ENCODE measurements around the gene FAM168B.
A peak's percentile ranks its signal among the peaks of the same experiment; 100 is the strongest.
"Not testable (repeated sequence)": the region's sequence is repeated elsewhere in the genome, so short reads cannot be mapped to it uniquely, and the experiment has no call there.

FAM168B gene, protein sequence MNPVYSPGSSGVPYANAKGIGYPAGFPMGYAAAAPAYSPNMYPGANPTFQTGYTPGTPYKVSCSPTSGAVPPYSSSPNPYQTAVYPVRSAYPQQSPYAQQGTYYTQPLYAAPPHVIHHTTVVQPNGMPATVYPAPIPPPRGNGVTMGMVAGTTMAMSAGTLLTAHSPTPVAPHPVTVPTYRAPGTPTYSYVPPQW

DNA sequence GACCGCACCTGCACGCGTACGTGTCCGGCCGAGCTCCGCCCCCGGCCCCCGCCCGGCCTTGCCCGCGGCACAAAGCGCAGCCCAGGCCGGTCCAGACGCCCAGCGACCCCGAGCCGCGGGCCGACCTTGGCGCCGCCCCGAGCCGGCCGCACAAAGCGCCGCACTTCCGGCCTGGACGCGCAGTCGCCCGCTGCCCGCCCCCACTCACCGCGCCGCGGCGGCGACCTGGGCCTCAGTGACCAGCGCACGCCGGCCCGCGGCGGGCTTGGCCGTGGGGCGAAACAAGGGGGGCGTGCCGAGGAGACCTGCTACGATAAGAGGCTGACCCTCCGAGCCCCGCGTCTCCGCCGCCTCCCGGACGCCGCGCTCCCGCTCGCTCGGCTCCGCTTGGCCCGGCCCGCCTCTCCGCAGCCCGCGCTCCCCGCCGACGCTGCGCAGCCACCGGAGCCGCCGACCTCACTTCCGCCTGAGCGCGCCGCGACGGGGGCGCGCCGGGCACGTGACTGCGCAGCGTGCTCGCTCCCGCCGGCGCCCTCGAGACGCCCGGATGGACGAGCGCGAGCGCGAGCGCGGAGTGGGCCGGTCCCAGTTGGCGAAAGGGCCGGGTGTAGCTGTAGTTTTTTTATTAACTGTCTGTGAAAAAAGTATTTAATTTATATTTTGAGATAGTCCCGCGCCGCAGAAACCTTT lies at the start of gene FAM168B:
TSS of gene FAM168B (minus strand) at position 455 of the 690 bp plus-strand sequence. CDS start 10,814 bp downstream, outside the sequence.
- peak; percentile 5 for DNase-seq

DNA sequence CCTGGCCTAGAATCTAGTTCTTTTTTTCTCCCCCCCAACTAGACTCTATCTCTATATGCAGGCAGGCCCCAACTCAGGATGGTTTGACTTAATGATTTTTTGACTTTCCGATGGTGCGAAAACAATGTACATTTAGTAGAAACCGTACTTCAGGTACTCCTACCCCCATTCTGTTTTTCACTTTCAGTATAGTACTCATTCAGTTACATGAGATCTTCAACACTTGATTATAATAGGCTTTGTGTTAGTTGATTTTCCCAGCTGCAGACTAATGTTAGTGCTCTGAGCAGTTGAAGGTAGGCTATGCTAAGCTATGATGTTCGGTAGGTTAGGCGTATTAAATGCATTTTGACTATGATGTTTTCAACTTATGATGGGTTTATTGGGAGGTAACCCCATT lies 49.6 kb upstream of the FAM168B start:
- DNase-seq, result no peak

DNA sequence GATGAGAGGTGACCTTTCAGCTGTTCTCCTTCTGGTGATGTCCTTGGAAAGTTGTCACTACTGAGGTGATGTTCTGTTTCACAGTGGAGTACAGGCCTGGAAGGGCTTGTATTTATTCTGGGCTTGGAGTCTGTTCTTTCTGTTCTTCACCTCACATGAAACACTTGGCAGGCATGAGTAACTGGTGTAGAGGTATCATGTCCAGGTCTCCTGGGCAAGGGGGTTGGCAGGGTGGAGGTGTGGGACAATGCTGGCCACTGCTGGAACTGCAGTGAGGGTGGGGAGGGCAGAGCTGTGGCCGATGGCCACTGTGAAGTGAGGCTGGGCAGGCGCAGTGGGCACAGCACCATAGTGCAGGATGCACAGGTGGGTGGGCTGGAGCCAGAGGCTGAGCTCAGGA lies 47.3 kb upstream of the FAM168B start:
- DNase-seq, result no peak

DNA sequence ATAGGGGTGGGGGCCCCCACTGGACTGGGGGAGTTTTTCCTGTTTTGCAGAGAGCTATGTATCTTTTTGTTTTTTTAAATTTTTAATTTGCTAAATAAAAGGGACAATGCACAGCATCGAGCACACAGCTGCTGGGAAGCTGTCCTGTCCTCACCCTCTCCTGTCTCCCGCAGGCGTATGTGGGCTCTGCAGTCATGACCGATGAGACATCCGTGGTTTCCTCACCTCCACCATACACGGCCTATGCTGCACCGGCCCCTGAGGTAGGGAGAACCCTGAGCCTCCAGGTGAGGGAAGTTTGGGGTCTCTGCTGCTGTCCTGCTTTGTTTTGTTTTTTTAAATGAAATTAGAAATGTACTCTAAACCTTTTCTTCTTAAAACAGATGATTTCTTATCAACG lies 39.5 kb upstream of the FAM168B start:
- DNase-seq, result no peak

DNA sequence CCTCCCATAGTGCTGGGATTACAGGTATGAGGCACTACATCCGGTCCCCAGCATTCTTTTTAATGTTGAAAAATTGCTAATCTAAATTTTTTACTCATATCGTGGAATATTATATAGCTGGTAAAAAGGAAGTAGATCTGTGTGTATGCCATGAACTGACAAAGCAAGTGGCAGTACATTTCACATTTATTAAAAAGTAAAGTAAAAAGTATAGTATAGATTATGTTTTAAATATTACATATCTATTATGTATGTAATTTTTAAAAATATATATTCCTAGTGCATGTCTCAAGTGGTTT lies 37.0 kb upstream of the FAM168B start:
- no peak for DNase-seq

DNA sequence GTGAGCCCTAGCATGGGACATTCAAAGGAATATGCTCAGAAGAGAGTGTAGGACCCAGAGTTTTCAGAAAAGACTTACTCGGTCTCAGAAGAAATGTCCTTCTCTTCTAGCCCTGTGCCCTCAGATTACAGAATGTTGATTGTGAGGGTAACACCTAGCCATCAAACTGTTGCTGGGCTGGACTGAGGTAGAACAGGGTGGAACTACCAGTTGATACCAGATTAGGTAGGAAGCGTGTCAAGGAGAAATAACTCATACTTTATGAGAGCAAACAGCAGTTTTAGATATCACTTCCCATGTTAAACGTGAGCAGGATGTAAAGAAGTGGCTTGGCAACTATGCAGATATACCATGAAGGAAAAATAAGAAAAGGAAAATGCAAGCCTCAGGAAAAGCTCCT lies 34.7 kb upstream of the FAM168B start:
- DNase-seq, result no peak

DNA sequence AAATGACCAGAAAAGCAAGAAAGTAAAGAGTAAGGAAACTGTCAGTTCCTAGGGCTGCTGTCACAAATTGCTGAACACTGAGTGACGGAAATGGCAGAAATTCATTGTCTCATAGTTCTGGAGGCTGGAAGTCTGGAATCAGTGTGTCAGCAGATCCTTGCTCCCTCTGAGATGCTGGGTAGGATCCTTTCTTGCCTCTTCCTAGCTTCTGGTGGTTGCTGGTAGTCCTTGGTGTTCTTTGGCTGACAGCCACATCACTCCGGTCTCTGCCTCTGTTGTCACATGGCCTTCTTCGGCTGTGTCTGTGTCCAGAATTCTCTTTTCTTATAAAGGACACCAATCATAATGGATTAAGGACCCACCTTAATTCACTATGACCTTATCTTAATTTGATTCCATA lies 33.8 kb upstream of the FAM168B start:
- no peak for DNase-seq

DNA sequence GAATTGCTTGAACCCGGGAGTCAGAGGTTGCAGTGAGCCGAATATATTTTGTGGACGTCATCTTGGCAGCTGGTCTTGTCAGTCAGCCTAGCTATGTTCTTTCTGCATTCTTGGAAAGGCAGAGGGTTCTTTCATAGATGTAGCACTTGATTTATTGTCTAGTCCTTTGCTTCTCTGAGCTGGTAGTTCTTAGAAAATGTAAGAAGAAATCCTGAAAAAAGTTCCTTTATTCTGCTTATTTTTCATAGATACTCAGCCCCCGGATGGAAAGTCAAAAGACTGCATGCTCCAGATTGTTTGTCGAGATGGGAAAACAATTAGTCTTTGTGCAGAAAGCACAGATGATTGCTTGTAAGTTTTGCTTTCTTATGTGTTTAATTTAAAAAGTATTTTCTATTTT lies 33.2 kb upstream of the FAM168B start:
- DNase-seq, result no peak

DNA sequence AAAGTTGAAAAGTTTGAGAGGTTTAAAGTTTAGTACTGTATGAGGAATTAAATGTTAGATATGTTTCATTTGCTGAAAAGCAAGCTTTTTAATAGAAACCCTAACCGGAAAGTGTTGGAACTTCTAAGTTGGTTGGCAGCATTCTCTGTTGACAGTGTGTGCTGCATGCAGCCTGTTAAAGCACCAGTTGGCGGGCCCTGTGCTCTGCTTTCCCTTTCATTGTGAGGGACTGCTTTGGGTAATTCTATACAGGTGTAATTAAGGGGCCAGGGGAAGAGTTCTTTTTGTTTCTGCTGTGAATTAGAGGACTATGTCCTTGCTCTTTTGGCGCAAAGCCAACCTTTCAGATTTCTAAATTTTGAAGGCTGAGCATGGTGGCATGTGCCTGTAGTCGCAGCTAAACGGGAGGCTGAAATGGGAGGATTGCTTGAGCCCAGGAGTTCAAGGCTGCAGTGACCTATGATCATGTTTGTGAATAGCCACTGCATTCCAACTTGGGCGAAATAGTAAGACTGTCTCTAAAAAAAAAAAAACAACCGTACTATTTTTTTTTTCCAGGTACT lies 32.0 kb upstream of the FAM168B start:
- DNase-seq, result no peak

DNA sequence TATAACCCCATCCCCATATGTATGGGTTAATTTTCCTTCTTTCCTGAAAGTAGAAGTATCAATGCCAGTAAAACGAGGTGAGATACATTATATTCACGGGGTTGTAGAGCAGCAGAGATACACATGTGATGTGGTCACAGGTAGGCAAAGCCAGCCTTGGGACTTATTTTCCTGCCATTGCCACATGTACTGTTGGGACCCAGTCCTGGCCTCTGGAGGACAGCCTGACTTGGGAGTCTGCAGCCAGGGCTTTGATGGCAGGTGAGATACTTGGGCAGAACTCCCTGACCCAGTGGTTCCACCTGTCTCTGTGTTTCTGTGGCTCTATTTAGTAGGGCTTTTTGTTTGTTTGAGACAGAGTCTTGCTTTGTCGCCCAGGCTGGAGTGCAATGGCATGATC lies 29.9 kb upstream of the FAM168B start:
- no peak for DNase-seq

DNA sequence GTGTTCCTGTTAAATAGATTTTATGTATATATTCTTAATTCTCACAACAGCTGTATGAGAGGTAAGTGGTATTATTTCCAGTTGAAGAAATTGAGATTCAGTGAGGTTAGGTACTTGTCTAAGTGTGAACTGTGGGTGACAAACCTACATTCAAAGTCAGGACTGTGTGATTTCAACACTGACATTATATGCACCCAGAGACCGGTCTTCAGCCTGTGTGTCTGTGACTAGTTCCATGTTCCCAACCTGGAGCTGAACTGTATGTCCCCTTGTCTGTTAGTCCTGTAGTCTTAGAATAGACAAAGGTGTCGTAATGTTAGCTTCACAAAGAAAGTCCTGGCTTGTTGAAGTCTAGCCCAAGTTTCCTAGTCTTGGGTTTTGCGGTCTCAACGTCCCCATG lies 29.2 kb upstream of the FAM168B start:
- DNase-seq, result no peak

DNA sequence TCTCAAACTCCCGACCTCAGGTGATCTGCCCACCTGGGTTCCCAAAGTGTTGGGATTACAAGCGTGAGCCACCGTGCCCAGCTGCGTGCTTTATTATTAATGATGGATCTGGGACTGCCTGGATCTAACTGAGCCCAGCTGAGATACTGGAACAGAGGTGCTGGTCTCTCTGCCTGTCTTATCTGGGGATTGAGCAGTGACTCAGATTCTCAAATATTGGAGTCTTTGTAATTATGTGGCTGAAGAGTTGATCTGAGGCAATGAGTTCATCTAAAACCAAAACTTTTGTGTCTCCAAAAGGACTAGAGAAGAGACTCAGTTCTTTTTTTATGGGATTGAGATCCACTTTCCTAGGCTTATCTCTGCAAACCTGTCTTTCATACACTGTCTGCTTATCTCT lies 28.2 kb upstream of the FAM168B start:
- DNase-seq, result no peak

DNA sequence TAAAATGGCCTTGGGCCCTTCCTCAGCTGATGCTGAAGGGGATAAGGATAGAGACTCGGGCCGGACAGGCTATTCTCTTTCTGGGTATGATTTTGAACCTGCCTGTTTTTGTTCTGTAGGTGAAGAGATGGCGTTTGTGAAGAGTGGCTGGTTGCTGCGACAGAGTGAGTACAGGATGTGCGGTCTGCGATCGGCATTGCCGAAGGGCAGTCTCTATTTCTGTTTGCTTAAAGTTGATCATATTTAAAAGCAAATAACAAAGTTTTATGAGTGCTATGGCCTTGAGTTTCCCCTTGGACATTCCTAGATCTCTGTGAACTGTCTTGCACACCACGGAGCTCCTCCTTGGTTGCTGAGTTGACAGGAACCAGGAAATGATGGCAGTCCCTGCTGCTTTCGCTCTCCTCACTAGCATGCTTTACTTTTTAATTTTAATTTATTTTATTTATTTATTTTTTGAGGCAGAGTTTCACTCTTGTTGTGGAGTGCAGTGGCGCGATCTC lies 27.6 kb upstream of the FAM168B start:
- DNase-seq, result no peak

DNA sequence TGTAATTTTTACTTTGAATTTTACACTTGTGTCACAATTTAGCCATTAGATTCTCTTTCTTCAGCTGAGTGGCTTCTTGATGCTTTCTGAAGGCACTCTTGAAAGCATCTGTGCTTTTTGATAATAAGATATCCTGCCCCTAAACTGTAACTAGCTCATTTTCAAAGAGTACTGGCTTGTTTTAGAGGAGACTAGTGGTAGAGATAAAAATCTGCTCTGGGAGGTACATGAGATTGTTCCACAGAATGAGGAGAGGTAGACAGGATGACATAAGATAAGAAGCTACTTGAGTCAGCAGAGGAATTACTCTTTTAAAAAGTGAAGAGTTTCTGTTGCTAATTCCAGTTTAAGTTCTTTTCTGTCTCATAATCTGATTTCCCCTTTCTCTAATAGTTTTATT lies 22.5 kb upstream of the FAM168B start:
- no peak for DNase-seq

DNA sequence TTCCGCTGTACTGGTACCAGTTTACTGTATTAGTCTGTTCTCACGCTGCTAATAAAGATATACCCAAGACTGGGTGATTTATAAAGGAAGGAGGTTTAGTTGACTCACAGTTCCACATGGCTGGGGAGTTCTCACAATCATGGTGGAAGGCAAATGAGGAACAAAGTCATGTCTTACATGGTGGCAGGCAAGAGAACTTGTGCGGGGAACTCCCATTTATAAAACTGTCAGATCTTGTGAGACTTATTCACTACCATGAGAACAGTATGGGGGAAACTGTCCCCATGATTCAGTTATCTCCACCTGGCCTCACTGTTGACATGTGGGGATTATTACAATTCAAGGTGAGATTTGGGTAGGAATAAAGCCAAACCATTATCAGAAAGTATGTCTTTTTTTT lies 21.7 kb upstream of the FAM168B start:
- DNase-seq, result not testable (repeated sequence)

DNA sequence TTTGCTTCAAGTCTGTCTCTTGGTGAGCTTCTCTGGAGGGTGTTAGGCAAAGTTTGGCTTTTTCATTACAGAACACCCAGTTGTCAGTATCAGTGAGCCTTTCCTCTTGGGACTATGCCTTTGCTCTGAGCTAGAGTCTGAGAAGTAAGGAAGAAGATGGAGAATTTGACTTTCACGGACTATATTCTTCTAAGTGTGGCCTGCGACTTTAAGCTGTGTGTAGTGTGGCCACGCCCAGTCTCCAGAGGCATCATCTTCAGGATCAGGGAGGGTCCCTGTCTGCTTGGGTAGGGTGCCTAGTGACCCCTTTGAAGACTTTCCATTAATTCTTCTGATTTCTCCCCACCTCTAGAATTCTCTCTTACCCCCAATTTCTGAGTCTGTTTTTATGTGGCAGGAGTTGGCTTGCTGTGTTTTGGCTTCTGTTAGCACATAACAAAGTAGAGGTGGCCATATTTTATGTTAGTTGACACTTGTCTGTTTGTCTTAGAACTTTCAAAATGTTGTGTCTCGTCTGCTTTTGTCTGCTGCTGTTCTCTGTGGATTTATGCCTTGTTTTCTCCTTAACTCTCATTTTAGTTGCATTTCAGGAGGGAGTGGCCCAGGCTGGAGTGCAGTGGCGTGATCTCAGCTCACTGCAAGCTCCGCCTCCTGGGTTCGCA lies 20.4 kb upstream of the FAM168B start:
- no peak for DNase-seq

DNA sequence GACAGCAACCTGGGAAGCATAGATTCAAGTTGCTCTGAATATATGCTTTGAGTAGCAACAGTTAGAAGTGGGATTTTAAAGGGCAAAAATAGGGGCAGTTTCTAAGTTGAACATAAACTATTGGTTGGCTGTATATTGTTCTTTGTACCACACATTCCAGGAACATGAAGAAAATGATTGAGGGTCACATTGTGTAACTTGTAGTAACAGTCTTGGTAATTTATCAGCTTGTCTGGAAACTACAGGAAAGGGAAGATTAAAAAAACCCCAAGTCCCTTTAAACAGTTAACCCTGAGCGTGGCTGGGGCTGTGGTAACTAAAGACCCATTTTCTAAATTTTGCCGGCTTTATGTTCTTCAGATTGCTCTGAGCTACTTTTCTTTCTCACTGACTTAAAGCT lies 19.3 kb upstream of the FAM168B start:
- DNase-seq, result no peak

DNA sequence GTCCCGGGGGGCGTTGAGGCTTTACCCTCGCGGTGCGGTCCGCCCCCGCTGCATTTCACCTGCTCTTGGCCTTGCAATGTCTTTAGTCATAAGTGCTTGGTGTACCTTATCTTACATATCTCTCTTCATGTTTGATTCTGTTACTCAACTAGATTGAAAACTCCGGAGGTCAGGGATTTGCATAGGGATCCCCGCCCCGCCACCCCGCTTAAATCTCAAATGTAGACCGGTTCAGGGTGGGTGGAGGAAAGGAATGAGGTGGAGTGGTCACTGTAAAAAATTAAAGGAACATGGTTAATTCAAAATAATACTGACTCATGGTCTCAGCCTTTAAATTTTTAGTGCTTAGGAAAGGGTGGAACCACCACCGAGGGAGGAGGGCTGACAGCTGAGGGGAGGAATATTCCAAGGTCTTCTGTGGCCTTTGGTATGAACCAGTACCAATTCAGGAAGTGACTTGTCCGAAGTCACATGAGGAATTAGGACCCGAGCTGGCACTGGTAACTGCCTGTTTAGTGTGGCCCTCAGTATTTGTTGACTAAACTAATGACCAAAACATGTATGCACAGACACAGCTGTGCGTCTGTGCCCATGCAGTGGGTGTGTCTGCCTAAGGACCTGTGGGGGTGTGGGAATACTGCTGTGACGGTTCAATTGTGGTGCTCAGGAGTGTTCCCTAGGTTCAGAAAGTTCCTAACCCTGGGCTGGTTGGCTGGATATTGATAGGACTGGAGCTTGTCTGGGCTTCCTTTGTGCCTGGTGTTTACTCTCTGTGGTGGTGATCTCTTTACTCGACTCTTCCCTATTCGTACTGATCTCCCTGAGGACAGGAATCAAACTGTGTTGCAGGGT lies 12.9 kb upstream of the FAM168B start:
- DNase-seq, result no peak

DNA sequence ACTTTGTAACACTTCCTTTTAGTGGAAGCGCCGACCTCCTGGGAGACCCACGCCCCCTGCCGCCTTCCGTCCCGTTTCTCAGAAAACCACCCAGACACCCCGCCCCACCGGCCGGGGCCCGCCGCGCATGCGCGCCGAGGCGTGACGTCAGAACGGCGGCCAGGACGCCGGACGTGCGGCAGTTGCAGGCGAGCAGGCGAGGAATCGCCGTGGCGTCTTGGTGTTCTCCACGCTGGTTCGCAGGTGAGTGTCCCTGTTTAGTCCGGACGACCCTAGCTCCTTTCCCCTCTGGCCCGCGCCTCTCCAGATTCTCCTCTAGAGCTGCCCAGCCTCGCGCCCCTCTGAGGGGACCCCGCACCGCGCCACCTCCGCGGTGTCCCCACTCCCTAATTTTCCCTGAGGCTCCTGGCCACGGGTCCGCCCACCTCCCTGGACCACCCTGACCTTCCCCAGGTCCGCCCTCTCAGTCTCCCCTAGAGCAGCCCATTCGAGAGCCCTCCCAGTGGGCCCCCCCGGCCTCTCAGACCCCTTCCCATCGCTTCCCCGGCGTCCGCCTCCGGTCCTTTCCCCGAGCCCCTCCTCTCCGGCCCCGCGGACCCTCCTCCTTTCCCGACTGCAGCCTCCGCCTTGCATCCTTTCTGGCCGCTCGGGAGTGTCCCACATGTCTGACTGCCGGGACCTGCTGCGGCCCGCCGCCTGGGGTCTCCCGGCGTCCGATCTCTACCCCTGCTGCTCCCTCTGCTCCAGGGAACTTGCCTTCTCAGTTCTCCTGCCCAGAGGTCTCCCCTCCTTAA lies 12.1 kb upstream of the FAM168B start, which contains the start of gene PLEKHB2:
TSS of gene PLEKHB2 (plus strand) at position 181 of the 794 bp plus-strand sequence. CDS start 15,606 bp downstream, outside the sequence.
- DNase-seq, result no peak

DNA sequence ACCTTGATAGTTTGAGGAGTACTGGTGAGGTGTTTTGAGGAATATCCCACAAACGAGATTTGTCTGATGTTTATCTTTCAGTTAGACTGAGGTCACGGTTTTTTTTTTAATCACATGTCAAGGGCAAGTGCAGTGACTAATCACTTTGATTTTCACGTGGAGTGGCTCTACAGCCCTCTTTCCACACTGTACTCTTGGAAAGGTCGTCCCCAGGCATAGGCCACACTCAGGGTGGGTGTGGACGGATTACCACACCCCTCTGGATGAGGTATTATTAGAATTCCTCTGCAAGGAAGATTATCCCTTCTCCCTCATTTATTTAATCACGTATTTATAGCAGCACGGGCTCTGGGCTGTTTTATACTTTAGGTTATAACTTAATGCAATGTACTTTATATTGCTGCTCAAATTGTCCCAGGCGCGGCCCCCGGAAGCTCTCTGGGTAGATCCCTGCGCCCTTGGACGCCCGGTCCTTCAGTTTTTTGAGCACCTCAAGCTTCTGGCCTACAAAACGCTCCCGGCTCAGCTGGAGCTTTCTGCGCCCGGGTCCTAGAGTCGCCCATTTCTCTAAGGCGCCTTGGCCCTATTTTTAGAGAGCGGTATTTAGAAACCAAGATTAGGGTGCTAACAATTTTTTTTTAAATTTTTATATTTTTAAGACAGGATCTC lies 11.4 kb upstream of the FAM168B start:
- DNase-seq, result peak; percentile 21

DNA sequence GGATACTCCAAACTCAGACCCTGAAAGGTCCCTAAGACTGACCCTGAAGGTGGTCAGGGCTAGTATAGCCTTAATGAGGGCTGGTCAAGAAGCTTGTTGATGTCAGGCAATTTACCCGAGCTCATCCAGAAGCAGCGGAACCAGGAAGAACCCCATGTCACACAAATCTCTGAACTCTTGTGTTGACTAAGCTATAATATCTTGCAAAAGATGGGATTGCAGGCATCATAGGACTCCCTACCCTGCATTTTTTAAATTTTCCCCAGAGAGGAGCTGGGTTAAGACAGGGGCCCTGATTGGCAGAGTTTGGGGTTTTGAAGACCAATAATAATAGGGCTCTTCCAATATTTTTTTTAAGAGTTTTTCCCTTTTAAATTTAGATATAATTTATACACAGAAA lies 9.9 kb upstream of the FAM168B start:
- DNase-seq, result no peak
